Neuron (in vitro differentiated cells): ENCODE measurements around the gene MKNK2.
A peak's percentile ranks its signal among the peaks of the same experiment; 100 is the strongest.
"Not testable (repeated sequence)": the region's sequence is repeated elsewhere in the genome, so short reads cannot be mapped to it uniquely, and the experiment has no call there.

Experiments used
- H2AFZ ChIP-seq: one replicate; pipeline ENCODE4 v1.6.1; 2013; ENCODE audit warnings: low read depth, mild to moderate bottlenecking, inconsistent platforms, low read length, moderate library complexity
- H3K27me3 ChIP-seq: one replicate; pipeline ENCODE4 v1.6.1; 2013; ENCODE audit warnings: low read length; ENCODE audit not compliant: insufficient read depth
- H3K36me3 ChIP-seq: one replicate; pipeline ENCODE4 v1.6.1; 2013; ENCODE audit warnings: low read length; ENCODE audit not compliant: insufficient read depth
- H3K4me1 ChIP-seq: one replicate; pipeline ENCODE4 v1.6.1; 2013; ENCODE audit warnings: low read length; ENCODE audit not compliant: insufficient read depth
- H3K4me3 ChIP-seq: 2 replicates; pipeline ENCODE4 v1.5.1; 2013; ENCODE audit warnings: mild to moderate bottlenecking, low read length, moderate library complexity
- H3K9me3 ChIP-seq: one replicate; pipeline ENCODE4 v1.6.1; 2013; ENCODE audit warnings: low read length

Gene MKNK2

DNA sequence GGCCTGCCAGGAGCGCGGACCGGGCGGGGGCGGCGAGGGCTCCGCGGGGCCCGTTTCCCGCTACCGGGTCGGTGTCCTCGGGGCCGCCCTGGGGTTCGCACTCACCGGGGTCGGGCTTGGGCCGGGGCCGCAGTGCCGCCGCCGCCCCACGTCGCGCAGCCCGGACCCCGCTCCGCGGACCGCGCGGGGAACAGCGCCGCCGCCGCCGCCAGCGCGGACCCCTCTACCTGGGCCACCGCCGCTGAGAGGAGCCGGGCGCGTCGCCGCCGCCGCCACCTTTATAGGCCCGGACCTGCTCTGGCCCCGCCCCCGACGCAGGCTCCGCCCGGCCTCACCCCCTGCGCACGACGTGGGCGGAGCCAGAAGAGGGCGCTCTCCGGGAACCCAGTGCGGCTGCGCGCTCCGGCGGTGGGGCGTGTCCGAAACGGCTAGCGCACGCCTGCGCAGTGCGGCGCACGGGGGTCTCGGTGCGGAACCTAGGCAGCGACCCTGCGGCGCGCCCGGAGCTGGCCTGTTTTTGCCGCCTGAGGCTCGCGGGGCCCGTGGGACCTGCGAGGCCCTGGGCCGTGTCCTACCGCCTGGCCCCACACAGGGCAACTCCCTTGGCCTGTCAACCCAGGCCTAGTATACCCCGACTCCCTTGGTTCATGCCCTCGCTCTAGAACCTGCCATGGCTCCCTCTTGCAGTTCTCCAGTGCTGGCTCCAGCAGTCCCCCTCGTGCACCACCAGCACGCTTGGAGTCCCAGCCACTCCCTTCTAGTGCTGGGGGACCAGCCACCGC is at the start of gene MKNK2:
TSS of gene MKNK2 (minus strand) at position 254 of the 782 bp plus-strand sequence. CDS start 393 bp downstream, outside the sequence.
- no peaks in the 10 kb centered on the region for H3K27me3 ChIP-seq
- H2AFZ ChIP-seq = peak within 1 kb of the TSS; percentile 12
- no peaks in the 10 kb centered on the region for H3K9me3 ChIP-seq
- peaks cover 33% of the 10 kb centered on the region for H3K4me1 ChIP-seq
- peaks cover 17% of the 10 kb centered on the region for H3K36me3 ChIP-seq
- H3K4me3 ChIP-seq = peak within 1 kb of the TSS; percentile 76

DNA sequence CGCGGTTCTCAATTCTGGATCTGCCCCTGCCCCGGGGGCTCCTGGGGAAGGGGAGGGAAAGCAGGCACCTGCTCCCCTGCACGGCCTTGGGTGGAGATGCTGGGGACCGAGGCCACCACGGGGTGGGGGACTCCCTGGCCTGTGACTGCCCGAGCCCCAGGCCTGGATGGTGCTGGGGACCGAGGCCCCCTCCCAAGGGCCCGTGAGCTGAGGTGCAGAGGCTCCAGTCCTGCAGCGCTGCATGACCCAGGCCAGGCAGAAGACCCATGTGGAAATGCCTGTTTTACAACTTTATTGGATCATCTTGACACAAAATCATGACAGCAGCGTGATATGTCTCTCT is 49.6 kb upstream of the MKNK2 start:
- Histone ChIP-seq H3K36me3 (peaks cover 48% of the 10 kb centered on the region), H2AFZ (no peak overlapping the region), H3K27me3 (no peaks in the 10 kb centered on the region), H3K9me3 (no peaks in the 10 kb centered on the region), H3K4me1 (peaks cover 7% of the 10 kb centered on the region), H3K4me3 (no peak overlapping the region)

DNA sequence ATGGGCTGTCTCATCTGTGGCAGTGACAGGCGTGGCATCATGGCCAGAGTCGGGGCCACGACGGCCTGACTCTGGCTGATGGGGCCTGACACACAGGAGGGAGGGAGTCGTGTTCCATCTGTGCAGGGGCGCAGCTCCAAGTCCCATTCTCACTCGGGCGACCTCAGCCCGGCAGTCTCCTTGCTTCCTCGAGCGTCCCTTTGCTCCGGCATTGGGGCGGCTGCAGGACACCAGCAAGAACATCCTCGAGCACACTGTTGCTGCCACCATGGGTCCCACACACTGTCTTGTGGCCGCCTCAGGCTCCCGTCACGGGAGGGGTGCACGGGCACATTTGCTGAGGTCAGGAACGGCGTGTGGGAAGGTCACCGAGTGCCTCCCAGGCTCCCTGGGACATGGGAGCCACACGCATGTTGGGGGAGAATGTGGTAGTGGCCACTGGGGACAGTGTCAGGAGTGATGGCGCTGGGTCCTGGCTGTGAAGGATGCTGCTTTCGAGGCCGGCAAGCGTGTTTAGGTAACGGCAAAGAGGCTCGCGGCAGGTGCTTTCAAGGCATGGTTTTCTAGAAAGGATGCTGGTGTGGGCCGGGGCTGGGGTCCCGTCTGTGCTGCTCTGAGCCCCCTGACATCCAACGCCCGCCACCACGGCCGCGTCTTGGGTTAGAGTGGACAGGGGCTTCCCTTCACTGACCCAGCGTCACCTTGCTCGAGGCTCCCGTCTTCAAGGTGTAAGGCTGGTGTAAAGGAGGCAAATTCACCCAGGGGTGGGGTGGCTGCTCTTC is 49.1 kb upstream of the MKNK2 start:
- no peak overlapping the region for H2AFZ ChIP-seq
- no peaks in the 10 kb centered on the region for H3K9me3 ChIP-seq
- peaks cover 42% of the 10 kb centered on the region for H3K36me3 ChIP-seq
- peaks cover 9% of the 10 kb centered on the region for H3K4me1 ChIP-seq
- no peaks in the 10 kb centered on the region for H3K27me3 ChIP-seq
- H3K4me3 ChIP-seq = no peak overlapping the region

DNA sequence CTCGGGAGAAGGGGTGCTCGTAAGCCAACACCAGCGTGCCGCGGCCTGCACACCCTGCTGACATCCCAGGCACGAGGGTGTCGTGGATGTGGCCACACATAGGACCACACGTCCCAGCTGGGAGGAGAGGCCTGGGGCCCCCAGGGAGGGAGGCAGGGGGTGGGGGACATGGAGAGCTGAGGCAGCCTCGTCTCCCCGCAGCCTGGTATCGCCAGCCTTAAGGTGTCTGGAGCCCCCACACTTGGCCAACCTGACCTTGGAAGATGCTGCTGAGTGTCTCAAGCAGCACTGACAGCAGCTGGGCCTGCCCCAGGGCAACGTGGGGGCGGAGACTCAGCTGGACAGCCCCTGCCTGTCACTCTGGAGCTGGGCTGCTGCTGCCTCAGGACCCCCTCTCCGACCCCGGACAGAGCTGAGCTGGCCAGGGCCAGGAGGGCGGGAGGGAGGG is 48.0 kb upstream of the MKNK2 start:
- peaks cover 14% of the 10 kb centered on the region for H3K4me1 ChIP-seq
- no peak overlapping the region for H2AFZ ChIP-seq
- H3K27me3 ChIP-seq = no peaks in the 10 kb centered on the region
- H3K36me3 ChIP-seq = peaks cover 36% of the 10 kb centered on the region
- no peak overlapping the region for H3K4me3 ChIP-seq
- H3K9me3 ChIP-seq = no peaks in the 10 kb centered on the region

DNA sequence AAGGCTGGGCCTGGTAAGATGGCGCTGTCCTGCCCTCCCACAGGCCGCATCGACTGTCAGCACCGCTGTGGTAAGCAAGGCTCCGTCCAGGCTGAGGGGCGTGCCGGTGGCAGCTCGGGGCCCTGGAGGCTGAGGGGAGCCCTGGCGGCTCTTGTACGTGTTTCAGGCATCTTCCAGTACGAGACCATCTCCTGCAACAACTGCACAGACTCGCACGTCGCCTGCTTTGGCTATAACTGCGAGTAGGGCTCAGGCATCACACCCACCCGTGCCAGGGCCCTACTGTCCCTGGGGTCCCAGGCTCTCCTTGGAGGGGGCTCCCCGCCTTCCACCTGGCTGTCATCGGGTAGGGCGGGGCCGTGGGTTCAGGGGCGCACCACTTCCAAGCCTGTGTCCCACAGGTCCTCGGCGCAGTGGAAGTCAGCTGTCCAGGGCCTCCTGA is 46.9 kb upstream of the MKNK2 start:
- Histone ChIP-seq H3K4me3 (no peak overlapping the region), H3K27me3 (no peaks in the 10 kb centered on the region), H3K4me1 (peaks cover 14% of the 10 kb centered on the region), H3K36me3 (peaks cover 30% of the 10 kb centered on the region), H2AFZ (no peak overlapping the region), H3K9me3 (no peaks in the 10 kb centered on the region)

DNA sequence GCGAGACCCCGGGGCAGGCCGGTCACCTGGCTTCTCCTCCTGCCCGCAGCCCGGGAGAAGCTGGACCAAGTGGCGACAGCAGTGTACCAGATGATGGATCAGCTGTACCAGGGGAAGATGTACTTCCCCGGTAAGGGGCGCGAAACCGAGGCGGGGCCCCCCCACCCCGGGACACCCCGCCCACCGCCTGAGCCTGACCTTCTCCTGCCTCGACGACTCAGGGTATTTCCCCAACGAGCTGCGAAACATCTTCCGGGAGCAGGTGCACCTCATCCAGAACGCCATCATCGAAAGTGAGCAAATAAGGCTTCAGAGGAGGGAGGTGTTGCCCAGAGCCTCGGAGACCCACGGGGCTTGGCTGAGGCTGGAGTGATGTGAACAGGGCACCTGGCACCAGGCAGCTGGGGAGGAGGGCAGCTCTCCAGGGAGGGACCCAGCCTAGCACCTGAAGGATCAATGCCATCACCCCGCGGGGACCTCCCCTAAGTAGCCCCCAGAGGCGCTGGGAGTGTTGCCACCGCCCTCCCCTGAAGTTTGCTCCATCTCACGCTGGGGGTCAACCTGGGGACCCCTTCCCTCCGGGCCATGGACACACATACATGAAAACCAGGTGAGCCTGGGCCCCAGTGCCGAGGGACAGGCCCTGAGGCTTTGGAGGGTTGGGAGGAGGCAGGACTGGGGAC is 46.3 kb upstream of the MKNK2 start:
- no peaks in the 10 kb centered on the region for H3K9me3 ChIP-seq
- peaks cover 14% of the 10 kb centered on the region for H3K4me1 ChIP-seq
- peak overlapping the region; percentile 47 for H3K4me3 ChIP-seq
- no peaks in the 10 kb centered on the region for H3K27me3 ChIP-seq
- H3K36me3 ChIP-seq = peaks cover 30% of the 10 kb centered on the region
- H2AFZ ChIP-seq = no peak overlapping the region

DNA sequence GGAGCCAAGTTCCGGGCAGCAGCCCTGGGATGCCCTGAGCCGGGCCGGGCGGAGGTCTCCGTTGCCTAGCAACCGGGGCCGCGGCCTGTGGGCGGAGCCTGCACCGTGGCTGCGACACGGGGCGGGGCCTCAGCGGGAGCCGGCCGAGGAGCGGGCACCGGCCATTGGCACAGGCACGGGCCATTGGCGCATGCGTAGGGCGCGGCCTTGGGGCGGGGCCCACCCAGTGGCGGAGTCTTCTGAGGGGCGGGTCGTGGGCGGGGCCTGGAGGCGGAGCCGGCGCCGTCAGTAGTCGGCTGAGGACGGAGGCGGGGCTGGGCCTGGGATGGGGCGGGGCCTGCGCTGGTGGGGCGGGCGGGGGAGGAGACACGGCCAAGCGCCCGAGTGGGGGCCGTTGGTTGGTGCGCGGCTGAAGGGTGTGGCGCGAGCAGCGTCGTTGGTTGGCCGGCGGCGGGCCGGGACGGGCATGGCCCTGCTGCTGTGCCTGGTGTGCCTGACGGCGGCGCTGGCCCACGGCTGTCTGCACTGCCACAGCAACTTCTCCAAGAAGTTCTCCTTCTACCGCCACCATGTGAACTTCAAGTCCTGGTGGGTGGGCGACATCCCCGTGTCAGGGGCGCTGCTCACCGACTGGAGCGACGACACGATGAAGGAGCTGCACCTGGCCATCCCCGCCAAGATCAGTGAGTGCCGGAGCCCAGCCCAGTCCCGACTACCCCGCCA is 45.6 kb upstream of the MKNK2 start, which contains the start of gene IZUMO4:
TSS of gene IZUMO4 (plus strand) at position 436 of the 723 bp plus-strand sequence. CDS start at position 467, 31 bp downstream.
- H3K4me3 ChIP-seq = peak within 1 kb of the TSS; percentile 69
- H2AFZ ChIP-seq = peak within 1 kb of the TSS; percentile 59
- peaks cover 28% of the 10 kb centered on the region for H3K36me3 ChIP-seq
- H3K9me3 ChIP-seq = no peaks in the 10 kb centered on the region
- H3K27me3 ChIP-seq = no peaks in the 10 kb centered on the region
- peaks cover 14% of the 10 kb centered on the region for H3K4me1 ChIP-seq

DNA sequence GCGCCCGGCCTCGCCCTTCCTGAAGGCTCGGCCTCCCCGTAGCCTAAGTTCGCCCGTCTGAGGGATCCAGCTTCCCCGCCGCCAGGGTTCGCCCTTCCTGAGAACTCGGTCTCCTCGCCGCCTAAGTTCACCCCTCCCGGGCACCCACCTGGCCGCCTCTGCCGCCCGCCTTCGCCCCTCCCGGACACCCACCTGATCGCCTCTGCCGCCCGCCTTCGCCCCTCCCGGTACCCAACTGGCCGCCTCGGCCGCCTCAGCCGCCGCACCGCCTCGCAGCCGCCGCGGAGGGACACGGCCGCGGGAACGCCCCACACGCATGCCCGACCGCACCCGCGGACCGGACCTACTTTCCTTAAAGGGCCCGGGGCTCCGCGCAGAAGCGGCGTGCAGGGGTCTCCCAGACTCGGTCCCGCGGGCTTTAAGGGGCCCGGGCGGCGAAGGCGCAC is 45.0 kb upstream of the MKNK2 start, which contains the start of gene MOB3A:
TSS of gene MOB3A (minus strand) at position 293 of the 446 bp plus-strand sequence. CDS start 17,766 bp downstream, outside the sequence.
- peak within 1 kb of the TSS; percentile 59 for H2AFZ ChIP-seq
- H3K27me3 ChIP-seq = no peaks in the 10 kb centered on the region
- H3K4me3 ChIP-seq = peak within 1 kb of the TSS; percentile 69
- H3K4me1 ChIP-seq = peaks cover 14% of the 10 kb centered on the region
- no peaks in the 10 kb centered on the region for H3K9me3 ChIP-seq
- peaks cover 22% of the 10 kb centered on the region for H3K36me3 ChIP-seq

DNA sequence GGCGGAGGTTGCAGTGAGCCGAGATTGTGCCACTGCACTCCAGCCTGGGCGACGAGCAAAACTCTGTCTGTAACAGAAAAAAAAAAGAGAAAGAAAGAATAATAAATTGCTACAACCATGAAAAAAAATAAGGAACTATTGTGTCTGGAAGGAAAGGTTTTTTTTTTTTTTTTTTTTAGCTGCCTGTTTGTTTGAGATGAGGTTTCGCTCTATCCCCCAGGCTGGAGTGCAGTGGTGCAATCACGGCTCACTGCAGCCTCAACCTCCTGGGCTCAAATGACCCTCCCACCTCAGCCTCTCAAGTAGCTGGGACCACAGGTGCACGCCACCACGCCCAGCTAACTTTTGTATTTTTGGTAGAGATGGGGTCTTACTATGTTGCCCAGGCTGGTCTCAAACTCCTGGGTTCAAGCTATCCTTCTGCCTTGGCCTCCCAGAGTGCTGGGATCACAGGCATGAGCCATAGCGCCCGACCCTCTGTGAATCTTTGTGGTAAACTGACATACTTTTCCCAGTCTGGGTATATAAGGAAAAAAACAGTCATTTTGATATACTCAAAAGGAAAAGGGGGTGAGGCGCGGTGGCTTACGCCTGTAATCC is 41.0 kb upstream of the MKNK2 start:
- not testable (repeated sequence) for H3K27me3 ChIP-seq, H3K4me3 ChIP-seq, H3K9me3 ChIP-seq, H2AFZ ChIP-seq, H3K4me1 ChIP-seq
- peaks cover 10% of the 10 kb centered on the region for H3K36me3 ChIP-seq

DNA sequence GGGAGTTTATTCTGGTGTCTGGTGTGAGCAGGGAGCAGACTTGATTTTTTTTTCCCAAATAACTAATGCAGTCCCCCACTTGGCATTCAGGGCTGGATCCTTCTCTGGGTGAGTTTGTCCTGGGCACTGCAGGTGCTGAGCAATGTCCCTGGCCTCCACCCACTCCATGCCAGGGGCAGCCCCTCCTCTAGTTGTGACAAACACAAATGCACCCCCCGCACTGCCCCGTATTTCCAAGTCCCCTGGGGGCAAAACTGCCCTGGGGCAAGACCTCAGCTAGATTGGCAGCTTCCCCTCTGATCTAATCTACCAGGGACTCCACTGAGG is 38.6 kb upstream of the MKNK2 start:
- peaks cover 10% of the 10 kb centered on the region for H3K36me3 ChIP-seq
- no peak overlapping the region for H2AFZ ChIP-seq
- H3K27me3 ChIP-seq = no peaks in the 10 kb centered on the region
- no peaks in the 10 kb centered on the region for H3K9me3 ChIP-seq
- H3K4me3 ChIP-seq = no peak overlapping the region
- peaks cover 3% of the 10 kb centered on the region for H3K4me1 ChIP-seq

DNA sequence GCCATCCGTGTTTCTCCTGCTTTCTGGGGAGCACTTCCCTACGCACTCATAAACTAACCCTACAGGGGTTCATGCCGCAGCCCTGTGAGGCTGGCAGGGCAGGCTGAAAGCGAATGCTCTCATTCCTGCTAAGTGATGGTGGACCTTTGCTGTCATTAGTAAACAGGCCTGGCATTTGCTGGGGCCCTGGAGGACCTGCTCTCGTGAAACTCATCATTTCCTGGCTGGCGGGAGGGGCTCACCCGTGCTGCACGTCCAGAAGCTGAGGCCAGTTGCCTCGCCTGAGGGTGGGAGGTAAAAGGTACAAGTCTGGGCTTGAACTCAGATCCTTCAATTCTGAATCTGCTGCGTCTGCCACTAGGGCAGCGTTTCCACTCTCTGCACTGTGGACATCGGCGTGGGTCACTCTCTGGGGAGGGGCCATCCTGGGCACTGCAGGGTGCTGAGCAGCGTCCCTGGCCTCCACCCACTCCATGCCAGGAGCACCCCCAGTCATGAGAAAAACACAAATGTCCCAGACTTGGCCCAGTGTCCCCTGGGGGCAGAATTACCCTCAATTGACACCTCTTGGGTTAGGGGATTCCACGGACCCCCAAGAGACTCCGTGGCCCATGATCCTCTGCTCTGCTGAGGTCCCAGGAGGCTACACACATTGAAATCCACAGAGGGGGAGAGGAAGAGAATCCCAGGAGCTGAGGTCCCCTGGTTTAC is 38.1 kb upstream of the MKNK2 start:
- H3K4me1 ChIP-seq = no peaks in the 10 kb centered on the region
- no peak overlapping the region for H2AFZ ChIP-seq
- H3K27me3 ChIP-seq = no peaks in the 10 kb centered on the region
- H3K4me3 ChIP-seq = no peak overlapping the region
- peaks cover 10% of the 10 kb centered on the region for H3K36me3 ChIP-seq
- no peaks in the 10 kb centered on the region for H3K9me3 ChIP-seq
